ENCODE results near the gene REEP3.

The REEP3 gene

GRCh38 chr10:63671317-63671937 lies 150.2 kb downstream of the REEP3 start:
- no peak for DNase-seq

DNA sequence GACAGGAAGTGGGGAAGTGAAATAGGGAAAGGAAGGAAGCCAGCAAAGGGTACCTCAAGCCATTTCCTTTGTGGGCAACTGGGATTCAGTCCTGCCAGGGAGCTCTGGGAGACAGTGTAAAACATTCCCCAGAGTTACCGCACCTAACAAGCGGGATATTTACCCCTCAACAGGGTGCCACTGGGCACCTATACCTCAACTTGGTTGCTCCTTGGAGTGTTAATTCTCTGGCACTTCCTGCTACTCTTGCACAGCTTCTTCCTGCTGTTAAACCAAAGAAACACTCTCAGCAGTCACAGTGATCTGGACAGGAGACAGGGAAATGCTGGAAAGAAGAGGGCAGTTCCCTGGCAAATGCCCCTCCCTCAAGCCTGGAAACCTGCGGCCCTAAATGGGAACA lies 151.3 kb downstream of the REEP3 start:
- no peak for DNase-seq

GRCh38 chr10:63673246-63673645 lies 152.0 kb downstream of the REEP3 start:
- DNase-seq = no peak

GRCh38 chr10:63673846-63674245 lies 152.6 kb downstream of the REEP3 start:
- no peak for DNase-seq

Measured in AML-193 (cell line).